Measurements from ENCODE around the gene TMEM255B. TPM values are rescaled to one million over a fixed set of nuclear protein-coding genes. Genes with fewer than 3 reads are reported as not detected.

Gene TMEM255B
- total RNA-seq, 1 experiment from 2014 or later, result not detected

DNA sequence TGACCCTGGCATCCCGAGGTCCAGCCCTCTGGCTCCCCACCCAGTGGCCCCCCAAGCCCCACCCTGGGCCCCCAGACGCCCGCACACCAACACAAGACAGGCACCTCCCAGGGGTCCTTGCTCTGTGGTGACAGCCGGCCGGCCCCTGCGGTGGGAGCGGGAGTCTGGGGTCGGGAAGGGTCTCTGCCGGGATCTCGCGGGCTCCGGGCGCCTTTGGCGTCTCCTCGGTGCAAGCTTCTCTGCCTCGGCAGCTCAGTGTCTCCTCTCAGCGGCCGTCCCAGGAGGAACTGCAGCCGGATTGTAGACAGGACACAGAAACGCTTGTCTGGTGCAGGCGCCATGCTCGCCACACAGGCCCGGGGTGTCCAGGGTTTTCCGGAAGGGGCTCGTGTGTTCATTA, 43.7 kb downstream of the TMEM255B start:
- peaks cover 3% of the 10 kb centered on the region; the same call in 1 of the 2 replicates for H3K4me1 ChIP-seq
- no peak overlapping the region for H3K4me3 ChIP-seq
- no peaks in the 10 kb centered on the region for H3K9me3 ChIP-seq (replicated peaks)
- H3K36me3 ChIP-seq, result no peaks in the 10 kb centered on the region
- DNase-seq, result no peak
- no peak overlapping the region for H3K27ac ChIP-seq
- no peaks in the 10 kb centered on the region for H3K27me3 ChIP-seq

DNA sequence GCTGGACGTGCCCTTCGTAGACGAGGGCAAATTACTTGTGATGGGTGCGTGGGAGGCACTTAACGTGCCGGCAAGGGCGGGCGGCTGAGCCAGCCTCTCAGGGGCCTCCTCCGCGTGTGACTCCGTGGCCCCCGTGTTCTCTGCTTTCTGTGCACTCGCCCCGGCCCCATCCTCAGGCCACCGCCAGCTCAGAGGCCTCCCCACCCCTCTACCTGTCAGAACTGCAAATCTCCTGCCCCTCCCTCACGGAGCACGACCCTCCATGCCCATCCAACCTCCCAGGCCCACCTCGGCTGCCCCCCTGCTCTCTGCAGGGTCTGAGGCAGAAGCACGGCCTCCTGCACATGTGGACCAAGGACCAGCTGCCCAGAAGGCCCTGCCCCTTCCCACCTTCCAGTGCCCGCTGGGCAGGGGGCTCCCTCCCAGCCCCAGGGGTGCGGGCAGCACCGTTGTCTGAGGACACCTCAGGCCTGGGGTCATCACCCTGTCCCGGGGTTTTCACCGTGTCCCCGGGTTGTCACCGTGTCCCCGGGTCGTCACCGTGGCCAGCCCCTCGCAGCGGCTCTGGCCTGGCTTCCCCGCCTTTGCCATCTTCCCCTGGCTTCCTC, 44.5 kb downstream of the TMEM255B start:
- no peak for DNase-seq
- H3K27me3 ChIP-seq, result no peaks in the 10 kb centered on the region
- H3K36me3 ChIP-seq, result no peaks in the 10 kb centered on the region
- H3K4me3 ChIP-seq, result no peak overlapping the region
- H3K27ac ChIP-seq, result no peak overlapping the region
- no peaks in the 10 kb centered on the region for H3K9me3 ChIP-seq (replicated peaks)
- H3K4me1 ChIP-seq, result peaks cover 3% of the 10 kb centered on the region; the same call in 1 of the 2 replicates

DNA sequence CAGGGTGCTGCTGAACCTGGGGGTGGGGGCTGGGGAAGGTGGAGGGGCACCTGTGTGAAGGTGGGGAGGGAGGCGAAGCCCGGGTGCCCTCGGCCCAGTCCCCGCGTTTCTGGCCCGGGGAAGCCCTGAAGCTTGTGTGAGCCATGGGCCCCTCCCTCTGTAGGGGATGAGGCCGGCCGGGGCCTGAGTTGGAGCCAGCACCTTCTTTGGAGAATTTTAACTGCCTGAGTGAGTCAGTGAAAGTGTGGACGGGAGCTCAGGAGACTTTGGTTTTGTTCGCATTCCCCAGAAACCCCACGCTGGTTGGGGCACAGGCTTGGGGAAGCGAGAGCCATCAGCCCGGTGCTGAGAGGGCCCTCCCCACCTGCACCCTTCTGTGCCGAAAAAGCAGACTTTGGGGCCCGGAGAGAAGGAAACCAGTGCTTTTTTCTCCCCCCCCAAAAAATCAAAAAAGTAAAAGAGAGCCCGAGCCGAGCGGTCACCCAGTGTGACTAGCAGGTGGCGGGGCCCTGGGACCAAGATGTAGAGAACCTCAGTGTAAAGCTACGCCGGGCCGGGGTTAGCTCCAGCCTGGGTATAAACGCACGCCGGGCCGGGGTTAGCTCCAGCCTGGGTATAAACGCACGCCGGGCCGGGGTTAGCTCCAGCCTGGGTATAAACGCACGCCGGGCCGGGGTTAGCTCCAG, 45.1 kb downstream of the TMEM255B start:
- H3K4me1 ChIP-seq, result peaks cover 3% of the 10 kb centered on the region; the same call in 1 of the 2 replicates
- no peak overlapping the region for H3K27ac ChIP-seq
- no peaks in the 10 kb centered on the region for H3K27me3 ChIP-seq
- H3K9me3 ChIP-seq (replicated peaks), result no peaks in the 10 kb centered on the region
- DNase-seq, result no peak
- H3K4me3 ChIP-seq, result no peak overlapping the region
- no peaks in the 10 kb centered on the region for H3K36me3 ChIP-seq

DNA sequence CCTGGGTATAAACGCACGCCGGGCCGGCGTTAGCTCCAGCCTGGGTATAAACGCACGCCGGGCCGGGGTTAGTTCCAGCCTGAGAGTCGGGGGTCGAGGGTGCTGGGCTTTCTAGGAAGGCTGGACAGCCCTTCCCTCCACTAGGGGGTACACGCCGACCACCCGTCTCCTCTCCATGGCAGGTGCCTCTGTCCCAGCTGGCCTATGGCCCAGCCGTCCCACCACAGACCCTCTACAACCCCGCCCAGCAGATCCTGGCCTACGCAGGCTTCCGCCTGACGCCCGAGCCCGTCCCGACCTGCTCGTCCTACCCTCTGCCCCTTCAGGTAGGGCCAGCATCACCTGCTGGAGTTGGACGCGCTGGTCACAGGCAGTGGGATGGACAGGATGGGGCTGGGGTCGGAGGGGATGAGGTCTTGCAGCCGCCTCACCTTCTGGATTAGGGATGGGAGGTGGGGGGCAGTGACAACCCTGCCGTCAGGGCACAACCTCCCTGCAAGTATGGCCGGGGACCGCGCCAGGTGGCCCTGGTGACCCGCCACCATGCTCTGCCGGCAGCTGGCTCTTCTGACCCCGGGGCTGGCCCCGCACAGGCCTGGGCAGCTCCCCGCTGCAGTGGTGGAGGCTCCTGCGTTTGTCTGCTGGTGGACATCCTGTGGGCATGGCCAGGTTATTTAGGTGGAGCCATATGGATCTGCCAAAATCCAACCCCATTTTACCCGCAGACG, 45.8 kb downstream of the TMEM255B start:
- H3K36me3 ChIP-seq, result no peaks in the 10 kb centered on the region
- DNase-seq, result no peak
- H3K27me3 ChIP-seq, result no peaks in the 10 kb centered on the region

DNA sequence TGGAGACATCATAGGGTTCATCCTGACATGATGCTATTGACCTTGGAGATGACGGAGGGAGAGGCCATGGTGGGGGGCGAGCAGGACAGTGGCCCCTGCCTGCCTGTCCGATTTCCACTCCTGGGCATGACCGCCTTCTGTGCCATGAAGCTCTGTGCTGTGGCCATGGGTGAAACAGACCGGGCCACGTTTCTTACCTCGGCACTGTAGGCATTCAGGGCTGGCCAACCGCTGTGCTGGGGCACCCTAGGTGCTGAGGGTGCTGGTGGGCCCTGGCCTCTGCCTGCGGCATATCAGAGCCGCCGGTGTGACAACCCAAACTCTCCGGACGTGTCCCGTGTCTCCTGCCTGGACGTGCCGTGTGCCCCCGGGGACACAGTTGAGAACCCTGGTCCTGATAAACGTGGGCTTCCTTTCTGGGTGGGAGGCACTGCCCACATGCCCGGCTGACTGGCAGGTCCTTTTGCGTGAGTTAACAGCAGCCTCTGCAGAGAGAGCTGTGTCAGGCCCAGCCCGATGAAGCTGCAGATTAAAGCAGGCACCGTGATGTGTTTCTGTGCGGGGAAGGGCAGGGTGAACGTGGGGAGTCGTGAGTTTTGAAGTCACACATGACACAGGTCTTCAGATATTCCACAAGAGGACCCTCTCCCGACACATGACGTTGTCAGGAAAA, 46.5 kb downstream of the TMEM255B start:
- Histone ChIP-seq H3K27me3 (no peaks in the 10 kb centered on the region), H3K27ac (no peak overlapping the region), H3K36me3 (no peaks in the 10 kb centered on the region), H3K4me3 (no peak overlapping the region), H3K9me3 (replicated peaks) (no peaks in the 10 kb centered on the region), H3K4me1 (peaks cover 3% of the 10 kb centered on the region; the same call in 1 of the 2 replicates)
- no peak for DNase-seq

More for the DNA sequence above, 45.8 kb downstream of the TMEM255B start:
- Histone ChIP-seq H3K27ac (no peak overlapping the region), H3K9me3 (replicated peaks) (no peaks in the 10 kb centered on the region), H3K4me1 (peaks cover 3% of the 10 kb centered on the region; the same call in 1 of the 2 replicates), H3K4me3 (no peak overlapping the region)

DNA sequence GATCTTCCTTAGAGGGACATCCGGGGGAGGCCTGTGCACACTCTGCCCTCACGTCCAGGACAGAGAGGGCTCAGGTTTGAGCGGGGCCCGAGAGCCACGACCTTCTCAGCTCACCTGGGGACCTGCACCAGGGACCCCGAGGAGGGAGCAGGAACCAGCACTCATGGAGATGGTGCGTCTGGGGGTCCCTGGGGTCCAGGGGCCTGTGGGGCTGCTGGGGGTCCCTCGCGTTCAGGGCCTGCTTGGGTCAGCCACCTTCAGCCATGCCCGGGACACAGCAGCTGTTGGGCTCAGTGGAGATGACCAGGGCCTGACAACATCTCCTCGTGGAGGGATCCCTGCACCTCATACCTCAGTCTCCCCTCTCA, 47.1 kb downstream of the TMEM255B start:
- Histone ChIP-seq H3K27ac (no peak overlapping the region), H3K27me3 (no peaks in the 10 kb centered on the region), H3K4me1 (peaks cover 3% of the 10 kb centered on the region; the same call in 1 of the 2 replicates), H3K4me3 (no peak overlapping the region), H3K36me3 (no peaks in the 10 kb centered on the region), H3K9me3 (replicated peaks) (no peaks in the 10 kb centered on the region)
- DNase-seq, result no peak

DNA sequence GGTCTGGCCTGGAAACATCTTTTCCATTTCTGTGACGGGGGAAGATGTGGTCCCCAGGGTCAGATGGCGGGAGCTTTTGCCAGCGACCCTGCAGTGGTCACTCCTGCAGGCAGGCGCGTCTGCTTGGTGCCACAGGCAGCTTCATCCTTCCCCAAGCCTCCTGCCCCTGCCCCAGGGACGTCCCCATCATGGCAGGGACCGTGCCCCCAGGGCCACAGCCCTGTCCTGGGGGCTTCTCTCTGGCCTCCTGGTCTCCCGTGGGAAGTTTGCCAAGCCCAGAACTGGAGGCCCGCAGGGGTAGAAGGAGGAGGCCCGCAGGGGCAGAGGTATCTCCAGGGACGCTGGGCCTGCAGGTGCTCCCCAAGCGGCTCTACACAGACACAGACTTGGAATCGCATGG, 47.5 kb downstream of the TMEM255B start:
- H3K4me1 ChIP-seq, result peaks cover 3% of the 10 kb centered on the region; the same call in 1 of the 2 replicates
- no peak overlapping the region for H3K4me3 ChIP-seq
- no peaks in the 10 kb centered on the region for H3K27me3 ChIP-seq
- H3K36me3 ChIP-seq, result no peaks in the 10 kb centered on the region
- no peaks in the 10 kb centered on the region for H3K9me3 ChIP-seq (replicated peaks)
- no peak for DNase-seq
- H3K27ac ChIP-seq, result no peak overlapping the region

DNA sequence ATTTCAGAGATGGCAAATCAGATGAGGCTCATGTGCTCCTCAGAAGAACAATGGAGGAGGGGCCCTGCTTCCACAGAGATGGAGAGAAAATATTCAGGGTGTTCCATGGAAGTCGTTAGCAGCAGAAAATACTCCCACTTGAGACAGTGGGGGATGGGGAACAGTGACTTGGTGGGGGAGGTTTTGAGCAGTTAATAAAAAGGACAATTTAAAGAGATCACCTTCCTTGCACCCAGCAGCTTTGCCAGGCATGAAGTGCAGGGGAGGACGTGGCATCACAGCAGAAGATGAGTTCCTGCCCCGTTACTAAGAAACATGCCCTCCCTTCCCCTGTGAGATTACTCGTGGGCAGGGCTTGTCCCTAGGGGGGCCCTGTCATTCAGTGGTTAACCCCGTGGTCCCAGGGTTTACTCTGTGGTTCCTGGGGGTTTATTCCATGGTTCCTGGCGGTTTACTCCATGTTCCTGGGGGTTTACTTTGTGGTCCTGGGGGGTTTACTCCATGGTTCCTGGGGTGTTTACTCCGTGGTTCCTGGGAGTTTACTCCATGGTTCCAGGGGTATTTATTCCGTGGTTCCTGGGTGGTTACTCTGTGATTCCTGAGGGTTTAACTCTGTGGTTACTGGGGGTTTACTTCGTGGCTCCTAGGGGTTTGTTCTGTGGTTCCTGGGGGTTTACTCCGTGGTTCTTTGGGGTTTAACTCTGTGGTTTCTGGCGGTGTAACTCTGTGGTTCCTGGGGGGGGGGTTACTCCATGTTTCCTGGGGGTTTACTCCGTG, 49.2 kb downstream of the TMEM255B start:
- Histone ChIP-seq H3K4me3 (no peak overlapping the region), H3K36me3 (no peaks in the 10 kb centered on the region), H3K27me3 (no peaks in the 10 kb centered on the region), H3K27ac (no peak overlapping the region), H3K4me1 (no peaks in the 10 kb centered on the region), H3K9me3 (replicated peaks) (no peaks in the 10 kb centered on the region)
- DNase-seq, result no peak

DNA sequence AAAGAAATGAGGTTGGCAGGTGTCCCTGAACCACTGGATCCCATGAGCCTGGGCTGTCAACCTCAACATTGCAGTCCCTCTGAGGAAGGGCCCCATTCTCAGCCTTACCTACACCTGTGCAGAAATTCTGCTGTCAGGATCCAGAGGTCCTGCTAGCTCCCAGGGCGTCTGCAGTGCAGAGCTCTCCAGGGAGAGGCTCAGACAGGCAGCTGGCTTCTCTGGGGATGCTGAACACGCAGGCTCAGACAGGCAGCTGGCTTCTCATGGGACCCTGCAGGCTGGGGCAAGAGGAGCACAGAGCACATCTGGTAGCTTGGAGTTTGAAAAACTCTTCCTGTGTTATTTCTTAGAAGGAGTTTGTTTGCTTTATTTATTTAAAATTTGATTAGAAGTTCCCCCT, 50.9 kb downstream of the TMEM255B start:
- H3K4me1 ChIP-seq, result peaks cover 7% of the 10 kb centered on the region; the same call in 1 of the 2 replicates
- no peaks in the 10 kb centered on the region for H3K36me3 ChIP-seq
- H3K27me3 ChIP-seq, result no peaks in the 10 kb centered on the region
- H3K9me3 ChIP-seq (replicated peaks), result no peaks in the 10 kb centered on the region
- H3K27ac ChIP-seq, result no peak overlapping the region
- DNase-seq, result no peak
- H3K4me3 ChIP-seq, result no peak overlapping the region

DNA sequence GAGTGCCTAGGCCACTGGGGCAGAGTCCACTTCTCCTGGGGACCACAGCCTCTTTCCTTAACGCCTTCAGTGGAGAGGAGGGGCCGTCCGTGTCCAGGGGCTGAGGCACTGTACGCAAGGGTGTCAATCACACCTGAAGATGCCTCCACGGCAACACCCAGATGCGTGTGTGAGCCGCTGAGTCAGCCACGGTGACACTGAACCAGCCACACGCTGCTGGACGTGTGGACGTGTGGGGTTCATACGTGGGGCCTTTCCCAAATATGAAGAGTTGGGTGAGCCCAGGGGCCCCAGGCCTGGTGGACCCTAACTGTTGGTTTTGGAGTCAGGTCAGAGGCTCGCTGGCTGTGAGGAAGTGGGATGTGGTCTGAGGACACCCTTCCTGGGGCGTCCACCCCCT, 51.6 kb downstream of the TMEM255B start:
- no peak for DNase-seq
- Histone ChIP-seq H3K9me3 (replicated peaks) (no peaks in the 10 kb centered on the region), H3K4me3 (no peak overlapping the region), H3K27ac (no peak overlapping the region), H3K36me3 (no peaks in the 10 kb centered on the region), H3K27me3 (no peaks in the 10 kb centered on the region), H3K4me1 (peaks cover 7% of the 10 kb centered on the region; the same call in 1 of the 2 replicates)

DNA sequence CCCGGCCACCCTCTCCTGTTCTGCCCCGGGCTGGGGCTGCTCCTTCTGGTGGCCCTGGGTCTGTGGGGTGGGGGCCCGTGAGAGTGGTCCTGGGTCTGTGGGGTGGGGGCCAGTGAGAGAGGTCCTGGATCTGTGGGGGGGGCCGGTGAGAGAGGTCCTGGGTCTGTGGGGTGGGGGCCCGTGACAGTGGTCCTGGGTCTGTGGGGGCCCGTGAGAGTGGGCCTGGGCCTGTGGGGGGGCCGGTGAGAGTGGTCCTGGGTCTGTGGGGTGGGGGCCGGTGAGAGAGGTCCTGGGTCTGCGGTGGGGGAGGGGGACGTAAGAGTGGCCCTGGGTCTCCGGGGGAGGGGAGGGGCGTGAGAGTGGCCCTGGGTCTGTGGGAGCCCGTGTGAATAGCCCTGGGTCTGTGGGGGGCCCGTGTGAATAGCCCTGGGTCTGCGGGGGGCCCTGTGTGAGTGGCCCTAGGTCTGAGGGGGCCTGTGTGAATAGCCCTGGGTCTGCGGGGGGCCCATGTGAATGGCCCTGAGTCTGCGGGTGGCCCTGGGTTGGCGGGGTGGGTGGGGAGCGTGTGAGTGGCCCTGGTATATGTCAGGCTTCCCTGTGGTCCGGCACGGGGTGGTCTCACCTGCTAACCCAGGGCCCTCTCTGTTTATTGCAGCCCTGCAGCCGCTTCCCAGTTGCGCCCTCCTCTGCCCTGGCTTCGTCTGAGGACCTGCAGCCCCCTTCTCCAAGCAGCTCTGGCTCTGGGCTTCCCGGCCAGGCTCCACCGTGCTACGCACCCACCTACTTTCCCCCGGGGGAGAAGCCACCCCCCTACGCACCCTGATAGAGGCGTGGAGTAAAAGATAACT, 52.3 kb downstream of the TMEM255B start:
- no peaks in the 10 kb centered on the region for H3K36me3 ChIP-seq
- H3K4me1 ChIP-seq, result peaks cover 7% of the 10 kb centered on the region; the same call in 1 of the 2 replicates
- H3K27me3 ChIP-seq, result no peaks in the 10 kb centered on the region
- DNase-seq, result no peak
- H3K4me3 ChIP-seq, result no peak overlapping the region
- H3K27ac ChIP-seq, result no peak overlapping the region
- no peaks in the 10 kb centered on the region for H3K9me3 ChIP-seq (replicated peaks)

DNA sequence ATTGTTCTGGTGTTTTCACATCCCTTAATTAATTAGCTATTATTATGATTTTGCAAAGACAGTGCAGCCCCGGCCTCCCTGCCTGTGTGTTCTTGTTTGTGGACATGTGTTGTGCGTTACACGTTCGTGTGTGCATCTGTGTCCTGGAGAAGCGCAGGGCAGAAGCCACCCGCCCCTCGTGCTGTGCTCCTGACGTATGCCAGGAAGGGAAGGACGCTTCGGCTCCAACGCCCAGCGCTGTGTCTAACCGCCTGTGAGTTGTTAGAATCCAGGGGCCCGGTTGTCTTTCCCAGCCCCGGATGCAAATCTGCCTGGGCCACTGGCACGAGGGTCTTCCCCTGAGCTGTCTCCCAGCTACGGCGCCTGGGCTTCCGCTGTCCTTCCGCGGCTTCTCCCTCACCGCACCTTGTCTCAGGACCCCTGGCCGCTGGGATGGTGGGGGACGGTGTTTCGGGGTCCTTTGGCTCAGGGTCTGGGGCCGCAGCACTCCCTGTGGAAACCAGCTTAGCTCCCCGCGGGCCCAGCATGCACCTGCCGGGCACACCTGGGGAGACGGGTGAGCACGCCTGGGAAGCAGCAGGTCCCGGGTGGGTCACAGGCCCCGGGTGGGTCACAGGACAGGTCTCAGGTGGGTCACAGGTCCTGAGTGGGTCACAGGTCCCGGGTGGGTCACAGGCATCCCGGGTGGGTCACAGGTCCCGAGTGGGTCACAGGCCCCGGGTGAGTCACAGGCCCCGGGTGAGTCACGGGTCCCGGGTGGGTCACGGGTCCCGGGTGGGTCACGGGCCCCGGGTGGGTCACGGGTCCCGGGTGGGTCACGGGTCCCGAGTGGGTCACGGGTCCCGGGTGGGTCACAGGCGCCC, 53.4 kb downstream of the TMEM255B start:
- Histone ChIP-seq H3K27me3 (no peaks in the 10 kb centered on the region; the same call in 1 of the 2 replicates), H3K27ac (no peak overlapping the region), H3K36me3 (no peaks in the 10 kb centered on the region), H3K4me3 (no peak overlapping the region), H3K9me3 (replicated peaks) (no peaks in the 10 kb centered on the region), H3K4me1 (peaks cover 7% of the 10 kb centered on the region; the same call in 1 of the 2 replicates)
- DNase-seq, result no peak
